H9 (cell line): ENCODE data around the gene MMD2. TPM values are rescaled to one million over a fixed set of nuclear protein-coding genes. Genes with fewer than 3 reads are reported as not detected.

Source experiments
- DNase-seq: peaks from one replicate; pipeline ENCODE4 v3.0.0-alpha.2; 2017
- H2AFZ ChIP-seq: one replicate; pipeline ENCODE4 v1.6.1; 2013; ENCODE audit warnings: mild to moderate bottlenecking, low read length, control low read depth, moderate library complexity
- H2AK5ac ChIP-seq: 2 replicates; pipeline ENCODE4 v1.6.1; 2013; ENCODE audit warnings: low read length, control low read depth, mixed read lengths; ENCODE audit not compliant: insufficient read length
- H2BK120ac ChIP-seq: one replicate; pipeline ENCODE4 v1.6.1; 2013; ENCODE audit warnings: low read depth, mild to moderate bottlenecking, low read length, control low read depth, inconsistent platforms; ENCODE audit not compliant: poor library complexity, severe bottlenecking
- H2BK12ac ChIP-seq: 2 replicates; pipeline ENCODE4 v1.6.1; 2013; ENCODE audit warnings: low read length, control low read depth, mixed read lengths, low read depth; ENCODE audit not compliant: insufficient read length
- H2BK15ac ChIP-seq: 2 replicates; pipeline ENCODE4 v1.6.1; 2013; ENCODE audit warnings: low read depth, low read length, control low read depth
- H2BK20ac ChIP-seq: one replicate; pipeline ENCODE4 v1.6.1; 2013; ENCODE audit warnings: low read depth, mild to moderate bottlenecking, low read length, control low read depth, inconsistent platforms; ENCODE audit not compliant: poor library complexity, severe bottlenecking
- H2BK5ac ChIP-seq: 2 replicates; pipeline ENCODE4 v1.6.1; 2013; ENCODE audit warnings: low read length, control low read depth, mixed read lengths; ENCODE audit not compliant: insufficient read length
- H3K14ac ChIP-seq: 2 replicates; pipeline ENCODE4 v1.6.1; 2013; ENCODE audit warnings: low read length, control low read depth; ENCODE audit not compliant: insufficient read depth
- H3K18ac ChIP-seq: 2 replicates; pipeline ENCODE4 v1.6.1; 2013; ENCODE audit warnings: low read depth, mild to moderate bottlenecking, mixed read lengths, low read length, control low read depth; ENCODE audit not compliant: insufficient read length
- H3K23ac ChIP-seq: 2 replicates; pipeline ENCODE4 v1.6.1; 2013; ENCODE audit warnings: low read length, control low read depth, mixed read lengths, low read depth; ENCODE audit not compliant: insufficient read length
- H3K23me2 ChIP-seq: 2 replicates; pipeline ENCODE4 v1.6.1; 2013; ENCODE audit warnings: low read depth, mild to moderate bottlenecking, mixed read lengths, low read length, control low read depth; ENCODE audit not compliant: insufficient read length, poor library complexity, severe bottlenecking
- H3K27ac ChIP-seq: 2 replicates; pipeline ENCODE4 v1.5.1; 2013; ENCODE audit warnings: low read length, control low read depth, mixed read lengths, low read depth; ENCODE audit not compliant: insufficient read length
- H3K27me3 ChIP-seq: 2 replicates; pipeline ENCODE4 v1.6.1; 2013; ENCODE audit warnings: low read length, control low read depth, inconsistent platforms; ENCODE audit not compliant: insufficient read depth
- H3K4ac ChIP-seq: 2 replicates; pipeline ENCODE4 v1.6.1; 2013; ENCODE audit warnings: low read depth, mild to moderate bottlenecking, control low read depth, inconsistent platforms, low read length, moderate library complexity
- H3K4me1 ChIP-seq: 2 replicates; pipeline ENCODE4 v1.6.1; 2013; ENCODE audit warnings: low read length, control low read depth, inconsistent platforms; ENCODE audit not compliant: insufficient read depth
- H3K4me2 ChIP-seq: 2 replicates; pipeline ENCODE4 v1.6.1; 2013; ENCODE audit warnings: low read length, control low read depth, mixed read lengths; ENCODE audit not compliant: insufficient read length, insufficient read depth
- H3K56ac ChIP-seq: 2 replicates; pipeline ENCODE4 v1.6.1; 2013; ENCODE audit warnings: low read depth, mild to moderate bottlenecking, mixed read lengths, low read length, control low read depth; ENCODE audit not compliant: insufficient read length
- H3K79me1 ChIP-seq: 2 replicates; pipeline ENCODE4 v1.6.1; 2013; ENCODE audit warnings: low read depth, mild to moderate bottlenecking, moderate library complexity, low read length, control low read depth, inconsistent platforms; ENCODE audit not compliant: insufficient read depth, poor library complexity, severe bottlenecking
- H3K79me2 ChIP-seq: 2 replicates; pipeline ENCODE4 v1.6.1; 2013; ENCODE audit warnings: low read length, control low read depth, inconsistent platforms; ENCODE audit not compliant: insufficient read depth
- H3K9ac ChIP-seq: 2 replicates; pipeline ENCODE4 v1.6.1; 2013; ENCODE audit warnings: low read length, control low read depth, mixed read lengths; ENCODE audit not compliant: insufficient read length; ENCODE audit errors: extremely low read depth
- H3K9me3 ChIP-seq: one replicate; pipeline ENCODE4 v1.6.1; 2013; ENCODE audit warnings: low read depth, low read length, inconsistent platforms; ENCODE audit not compliant: control insufficient read depth
- H3T11ph ChIP-seq: one replicate; pipeline ENCODE4 v1.6.1; 2013; ENCODE audit warnings: mild to moderate bottlenecking, low read length, control low read depth, inconsistent platforms
- H4K20me1 ChIP-seq: one replicate; pipeline ENCODE4 v1.6.1; 2013; ENCODE audit not compliant: control insufficient read depth, insufficient read length, insufficient read depth
- H4K5ac ChIP-seq: 2 replicates; pipeline ENCODE4 v1.6.1; 2013; ENCODE audit warnings: low read depth, mild to moderate bottlenecking, mixed read lengths, low read length, control low read depth; ENCODE audit not compliant: insufficient read length
- H4K8ac ChIP-seq: replicated peaks from 2 replicates; pipeline ENCODE4 v1.6.1; 2013; ENCODE audit warnings: low read length, control low read depth, mixed read lengths, low read depth; ENCODE audit not compliant: insufficient read length
- H4K91ac ChIP-seq: 2 replicates; pipeline ENCODE4 v1.6.1; 2013; ENCODE audit warnings: low read depth, mild to moderate bottlenecking, moderate library complexity, mixed read lengths, low read length, control low read depth; ENCODE audit not compliant: insufficient read length
- H3K27ac Mint-ChIP-seq, 3 experiments: 2 replicates in 2 of 3; 3 replicates in 1 of 3; pipeline ENCODE4 v1.8.0; 2020 to 2021; ENCODE audit warnings: mixed read lengths in 3 of 3, mild to moderate bottlenecking in 1 of 3, moderate library complexity in 1 of 3
- H3K27me3 Mint-ChIP-seq: 2 replicates; pipeline ENCODE4 v1.8.0; 2021; ENCODE audit warnings: low read depth, mild to moderate bottlenecking, moderate library complexity, mixed read lengths
- H3K36me3 Mint-ChIP-seq, 3 experiments: 2 replicates in 2 of 3; 3 replicates in 1 of 3; pipeline ENCODE4 v1.8.0; 2020 to 2021; ENCODE audit warnings: low read depth in 3 of 3, mixed read lengths in 3 of 3; ENCODE audit not compliant: insufficient read depth in 1 of 3
- H3K4me1 Mint-ChIP-seq, 2 experiments: 2 replicates each; pipeline ENCODE4 v1.8.0; 2020; ENCODE audit warnings: mixed read lengths in 2 of 2
- H3K4me3 Mint-ChIP-seq, 2 experiments: 2 replicates in 1 of 2; 3 replicates in 1 of 2; pipeline ENCODE4 v1.8.0; 2020 to 2021; ENCODE audit warnings: mild to moderate bottlenecking in 2 of 2, mixed read lengths in 2 of 2, moderate library complexity in 1 of 2
- H3K9me3 Mint-ChIP-seq, 2 experiments: 2 replicates in 1 of 2; 3 replicates in 1 of 2; pipeline ENCODE4 v1.8.0; 2020; ENCODE audit warnings: mild to moderate bottlenecking in 2 of 2, mixed read lengths in 2 of 2, moderate library complexity in 1 of 2
- CTCF ChIP-seq: fragments of 200-600 bp; sonication (generic); conservative IDR thresholded peaks from 3 replicates; pipeline ENCODE4 v1.8.0; 2021; ENCODE audit warnings: antibody characterized with exemption, mild to moderate bottlenecking
- WGBS: extraction: QIAGEN DNeasy Blood & Tissue Kit; methylation state at CpG from one replicate; pipeline ENCODE4 v1.1.7; 2013; ENCODE audit warnings: missing lambda C conversion rate, low lambda C conversion rate, mixed read lengths; ENCODE audit not compliant: insufficient read length; ENCODE audit errors: extremely low coverage; 5-methylcytosine and 5-hydroxymethylcytosine counted together
- total RNA-seq: library from RNA; stranded (reverse); gene quantifications from 2 replicates; pipeline ENCODE4 v1.2.1, GENCODE V29; 2021

The MMD2 gene
- total RNA-seq, 1 experiment from 2014 or later: 0.20 TPM

DNA sequence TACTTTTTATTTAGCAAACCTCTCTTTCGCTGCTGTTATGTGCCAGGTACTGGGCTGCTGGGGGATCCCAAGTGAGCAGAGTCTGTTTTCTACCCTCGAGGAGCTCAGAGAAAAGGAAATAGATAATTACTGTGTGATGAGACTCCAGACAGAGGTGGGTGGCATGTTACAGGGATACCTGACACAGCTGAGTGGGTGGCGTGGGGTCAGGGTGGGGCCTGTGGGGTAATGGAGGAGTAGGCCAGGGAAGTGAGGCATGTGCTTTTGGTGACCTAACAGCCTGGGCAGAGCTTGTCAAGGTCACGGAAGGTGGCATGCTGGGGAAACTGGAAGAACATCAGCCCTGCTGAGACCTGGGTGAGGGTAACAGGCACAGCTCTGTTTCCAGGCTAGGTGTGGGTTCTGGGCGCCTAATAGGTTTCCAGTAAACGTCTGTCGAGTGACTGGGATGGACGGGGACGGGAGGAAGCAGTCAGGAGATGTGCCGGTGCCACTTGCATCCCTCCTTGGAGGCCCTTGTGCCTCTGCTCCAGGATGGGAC, 36.5 kb upstream of the MMD2 start:
- H3K9me3 Mint-ChIP-seq: no peaks in the 10 kb centered on the region
- H3K79me1 ChIP-seq: no peaks in the 10 kb centered on the region
- no peak overlapping the region for H2AFZ ChIP-seq
- no peaks in the 10 kb centered on the region for H3K27me3 Mint-ChIP-seq
- H3K4me2 ChIP-seq: no peak overlapping the region
- no CpG with 5 or more reads among the region's 10 CpGs for WGBS
- TF ChIP-seq CTCF: no peak
- DNase-seq: no peak
- no peak overlapping the region for H3K56ac ChIP-seq
- no peak overlapping the region for H4K91ac ChIP-seq
- no peak overlapping the region for H3K18ac ChIP-seq
- H2BK5ac ChIP-seq: no peak overlapping the region
- no peak overlapping the region for H3K14ac ChIP-seq
- no peak overlapping the region for H4K5ac ChIP-seq
- H2AK5ac ChIP-seq: no peak overlapping the region
- no peak overlapping the region for H3K27ac Mint-ChIP-seq
- H2BK15ac ChIP-seq: no peak overlapping the region
- no peak overlapping the region for H2BK12ac ChIP-seq
- no peaks in the 10 kb centered on the region for H3K79me2 ChIP-seq
- H4K8ac ChIP-seq: no peak overlapping the region
- H2BK20ac ChIP-seq: no peak overlapping the region
- no peak overlapping the region for H3K27ac ChIP-seq
- H3K4me1 Mint-ChIP-seq: no peaks in the 10 kb centered on the region; a peak in 1 of 4 replicates
- no peaks in the 10 kb centered on the region for H3K27me3 ChIP-seq
- no peak overlapping the region for H2BK120ac ChIP-seq
- no peak overlapping the region; a peak in 1 of 5 replicates for H3K4me3 Mint-ChIP-seq
- H3T11ph ChIP-seq: no peak overlapping the region
- no peak overlapping the region for H3K23ac ChIP-seq
- H4K20me1 ChIP-seq: no peaks in the 10 kb centered on the region
- H3K36me3 Mint-ChIP-seq: peaks cover 25 to 63% (median 55%) of the 10 kb centered on the region in 3 experiments; a peak in 6 of 7 replicates
- no peak overlapping the region for H3K9ac ChIP-seq
- no peak overlapping the region for H3K4ac ChIP-seq
- no peaks in the 10 kb centered on the region for H3K23me2 ChIP-seq
- H3K9me3 ChIP-seq: no peaks in the 10 kb centered on the region
- H3K4me1 ChIP-seq: no peaks in the 10 kb centered on the region
